Measurements from ENCODE around the gene FABP2. TPM values are rescaled to one million over a fixed set of nuclear protein-coding genes. Genes with fewer than 3 reads are reported as not detected.

Gene FABP2
- total RNA-seq, 1 experiment from 2014 or later = not detected

GRCh38 chr4:119329835-119330620 is 8.1 kb upstream of the FABP2 start:
- no peaks in the 10 kb centered on the region for H4K20me1 ChIP-seq (ENCODE audit: insufficient read depth, low read depth, low read length)
- no peak overlapping the region for H2AFZ ChIP-seq (ENCODE audit: low read length)
- no peak overlapping the region for H3K9ac ChIP-seq (ENCODE audit: low read length)
- DNase-seq = no peak
- H3K4me3 ChIP-seq (ENCODE audit: low read length) = no peak overlapping the region
- no peaks in the 10 kb centered on the region for H3K79me2 ChIP-seq (ENCODE audit: low read length)
- H3K4me1 ChIP-seq (ENCODE audit: low read length) = no peaks in the 10 kb centered on the region
- H3K9me3 ChIP-seq (ENCODE audit: low read length) = no peaks in the 10 kb centered on the region
- no peak overlapping the region for H3K4me2 ChIP-seq (ENCODE audit: low read depth, low read length, poor library complexity, severe bottlenecking)
- no peaks in the 10 kb centered on the region for H3K36me3 ChIP-seq (ENCODE audit: insufficient read depth, low read length)
- H3K27ac ChIP-seq (ENCODE audit: low read length) = no peak overlapping the region
- no peaks in the 10 kb centered on the region for H3K9me2 ChIP-seq (replicated peaks; ENCODE audit: insufficient read depth, low read length)
- no peaks in the 10 kb centered on the region for H3K27me3 ChIP-seq (ENCODE audit: low read length)

DNA sequence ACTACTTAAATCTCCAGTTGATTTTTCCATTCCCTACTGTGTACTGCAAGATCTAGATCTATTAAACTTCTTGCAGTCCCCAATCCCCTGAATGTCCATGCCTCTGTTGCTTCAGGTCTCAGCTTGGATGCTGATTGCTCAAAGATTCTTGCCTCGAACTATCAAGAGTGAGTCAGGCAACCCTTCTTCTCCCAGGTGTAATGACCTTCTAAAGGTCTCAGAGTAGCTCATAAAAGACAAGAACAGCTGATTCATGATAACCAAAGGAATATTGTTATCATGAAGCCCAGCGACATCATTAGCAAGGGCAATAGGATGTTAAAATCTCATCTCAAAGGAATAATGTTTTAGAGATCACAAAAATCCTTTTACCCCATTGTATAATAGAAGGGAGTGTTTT is 6.8 kb upstream of the FABP2 start:
- Histone ChIP-seq H3K4me1 (ENCODE audit: low read length) (no peaks in the 10 kb centered on the region), H3K9ac (ENCODE audit: low read length) (no peak overlapping the region), H3K36me3 (ENCODE audit: insufficient read depth, low read length) (no peaks in the 10 kb centered on the region), H3K9me2 (replicated peaks; ENCODE audit: insufficient read depth, low read length) (no peaks in the 10 kb centered on the region), H4K20me1 (ENCODE audit: insufficient read depth, low read depth, low read length) (no peaks in the 10 kb centered on the region), H2AFZ (ENCODE audit: low read length) (no peak overlapping the region), H3K4me3 (ENCODE audit: low read length) (no peak overlapping the region), H3K79me2 (ENCODE audit: low read length) (no peaks in the 10 kb centered on the region), H3K27me3 (ENCODE audit: low read length) (no peaks in the 10 kb centered on the region), H3K9me3 (ENCODE audit: low read length) (no peaks in the 10 kb centered on the region), H3K27ac (ENCODE audit: low read length) (no peak overlapping the region), H3K4me2 (ENCODE audit: low read depth, low read length, poor library complexity, severe bottlenecking) (no peak overlapping the region)
- DNase-seq = no peak

DNA sequence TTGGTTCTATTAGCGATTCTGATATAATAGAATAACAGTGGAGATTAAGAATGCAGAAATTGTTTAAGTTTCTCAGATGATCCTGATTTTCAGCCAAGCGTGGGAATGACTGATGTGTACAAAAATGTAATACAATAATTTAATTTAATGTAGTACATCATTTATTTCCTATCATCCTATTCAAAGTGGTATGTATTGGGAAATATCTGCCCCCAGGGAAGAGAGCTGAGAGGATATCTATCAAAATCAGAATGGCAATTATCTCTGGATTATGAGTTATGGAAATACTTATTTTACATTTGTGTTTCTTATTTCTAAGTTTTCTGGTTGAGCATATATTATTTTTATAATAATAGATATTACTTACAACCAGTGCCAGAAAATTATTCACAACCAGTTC is 3.9 kb downstream of the FABP2 start:
- Histone ChIP-seq H2AFZ (ENCODE audit: low read length) (no peak overlapping the region), H3K27me3 (ENCODE audit: low read length) (no peaks in the 10 kb centered on the region), H3K4me1 (ENCODE audit: low read length) (no peaks in the 10 kb centered on the region), H3K9me2 (replicated peaks; ENCODE audit: insufficient read depth, low read length) (no peaks in the 10 kb centered on the region), H3K4me3 (ENCODE audit: low read length) (no peak overlapping the region), H3K27ac (ENCODE audit: low read length) (no peak overlapping the region), H3K79me2 (ENCODE audit: low read length) (no peaks in the 10 kb centered on the region), H4K20me1 (ENCODE audit: insufficient read depth, low read depth, low read length) (no peaks in the 10 kb centered on the region), H3K36me3 (ENCODE audit: insufficient read depth, low read length) (no peaks in the 10 kb centered on the region), H3K9ac (ENCODE audit: low read length) (no peak overlapping the region), H3K9me3 (ENCODE audit: low read length) (no peaks in the 10 kb centered on the region), H3K4me2 (ENCODE audit: low read depth, low read length, poor library complexity, severe bottlenecking) (no peak overlapping the region)
- DNase-seq = no peak

DNA sequence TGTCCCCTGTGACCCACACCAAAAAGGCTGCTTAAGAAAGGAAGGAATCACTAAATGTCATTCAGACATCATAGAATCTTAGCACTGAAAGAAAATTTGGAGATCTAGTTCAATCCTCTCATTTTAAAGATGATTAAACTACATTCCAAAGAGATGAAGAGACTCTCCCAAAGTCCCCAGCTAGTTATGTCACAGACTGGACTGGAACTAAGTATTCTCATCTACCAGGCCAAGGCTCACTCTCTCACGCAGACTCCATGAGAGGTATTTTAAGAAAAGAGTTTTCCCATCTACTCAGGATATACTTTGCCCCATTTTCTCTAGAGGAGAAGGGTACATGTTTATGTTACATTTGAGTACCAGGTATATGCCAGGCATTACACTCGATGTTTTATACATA is 6.9 kb downstream of the FABP2 start:
- Histone ChIP-seq H3K27ac (ENCODE audit: low read length) (no peak overlapping the region), H3K4me1 (ENCODE audit: low read length) (no peaks in the 10 kb centered on the region), H3K79me2 (ENCODE audit: low read length) (no peaks in the 10 kb centered on the region), H3K36me3 (ENCODE audit: insufficient read depth, low read length) (no peaks in the 10 kb centered on the region), H2AFZ (ENCODE audit: low read length) (no peak overlapping the region), H3K9ac (ENCODE audit: low read length) (no peak overlapping the region), H3K4me2 (ENCODE audit: low read depth, low read length, poor library complexity, severe bottlenecking) (no peak overlapping the region), H3K9me2 (replicated peaks; ENCODE audit: insufficient read depth, low read length) (no peaks in the 10 kb centered on the region), H3K27me3 (ENCODE audit: low read length) (no peaks in the 10 kb centered on the region), H3K9me3 (ENCODE audit: low read length) (no peaks in the 10 kb centered on the region), H3K4me3 (ENCODE audit: low read length) (no peak overlapping the region), H4K20me1 (ENCODE audit: insufficient read depth, low read depth, low read length) (no peaks in the 10 kb centered on the region)
- DNase-seq = no peak

- H2AFZ ChIP-seq (ENCODE audit: low read length) = no peak overlapping the region
- no peak overlapping the region for H3K9ac ChIP-seq (ENCODE audit: low read length)
- no peak overlapping the region for H3K4me3 ChIP-seq (ENCODE audit: low read length)
- H3K27ac ChIP-seq (ENCODE audit: low read length) = no peak overlapping the region
- peak; percentile 78 for DNase-seq
- no peaks in the 10 kb centered on the region for H3K27me3 ChIP-seq (ENCODE audit: low read length)
- no peaks in the 10 kb centered on the region for H3K9me3 ChIP-seq (ENCODE audit: low read length)
- H3K4me2 ChIP-seq (ENCODE audit: low read depth, low read length, poor library complexity, severe bottlenecking) = no peak overlapping the region
- no peaks in the 10 kb centered on the region for H3K4me1 ChIP-seq (ENCODE audit: low read length)
- H4K20me1 ChIP-seq (ENCODE audit: insufficient read depth, low read depth, low read length) = no peaks in the 10 kb centered on the region
- no peaks in the 10 kb centered on the region for H3K79me2 ChIP-seq (ENCODE audit: low read length)
- no peaks in the 10 kb centered on the region for H3K9me2 ChIP-seq (replicated peaks; ENCODE audit: insufficient read depth, low read length)
- H3K36me3 ChIP-seq (ENCODE audit: insufficient read depth, low read length) = no peaks in the 10 kb centered on the region
These were observed 7.6 kb downstream of the FABP2 start for GRCh38 chr4:119314356-119314755.

GRCh38 chr4:119313237-119313636 is 8.7 kb downstream of the FABP2 start:
- Histone ChIP-seq H3K4me3 (ENCODE audit: low read length) (no peak overlapping the region), H3K9ac (ENCODE audit: low read length) (no peak overlapping the region), H4K20me1 (ENCODE audit: insufficient read depth, low read depth, low read length) (no peaks in the 10 kb centered on the region), H3K9me3 (ENCODE audit: low read length) (no peaks in the 10 kb centered on the region), H3K9me2 (replicated peaks; ENCODE audit: insufficient read depth, low read length) (no peaks in the 10 kb centered on the region), H2AFZ (ENCODE audit: low read length) (no peak overlapping the region), H3K36me3 (ENCODE audit: insufficient read depth, low read length) (no peaks in the 10 kb centered on the region), H3K4me2 (ENCODE audit: low read depth, low read length, poor library complexity, severe bottlenecking) (no peak overlapping the region), H3K4me1 (ENCODE audit: low read length) (no peaks in the 10 kb centered on the region), H3K27ac (ENCODE audit: low read length) (no peak overlapping the region), H3K79me2 (ENCODE audit: low read length) (no peaks in the 10 kb centered on the region), H3K27me3 (ENCODE audit: low read length) (no peaks in the 10 kb centered on the region)
- DNase-seq = no peak

- no peak for DNase-seq
- Histone ChIP-seq H3K4me3 (ENCODE audit: low read length) (no peak overlapping the region), H3K36me3 (ENCODE audit: insufficient read depth, low read length) (no peaks in the 10 kb centered on the region), H3K79me2 (ENCODE audit: low read length) (no peaks in the 10 kb centered on the region), H3K27me3 (ENCODE audit: low read length) (no peaks in the 10 kb centered on the region), H2AFZ (ENCODE audit: low read length) (no peak overlapping the region), H3K27ac (ENCODE audit: low read length) (no peak overlapping the region), H3K9ac (ENCODE audit: low read length) (no peak overlapping the region), H3K9me3 (ENCODE audit: low read length) (no peaks in the 10 kb centered on the region), H4K20me1 (ENCODE audit: insufficient read depth, low read depth, low read length) (no peaks in the 10 kb centered on the region), H3K4me2 (ENCODE audit: low read depth, low read length, poor library complexity, severe bottlenecking) (no peak overlapping the region), H3K4me1 (ENCODE audit: low read length) (no peaks in the 10 kb centered on the region), H3K9me2 (replicated peaks; ENCODE audit: insufficient read depth, low read length) (no peaks in the 10 kb centered on the region)
These were observed 11.1 kb downstream of the FABP2 start for GRCh38 chr4:119310826-119311225.

- Histone ChIP-seq H2AFZ (ENCODE audit: low read length) (no peak overlapping the region), H3K9ac (ENCODE audit: low read length) (no peak overlapping the region), H3K4me1 (ENCODE audit: low read length) (no peaks in the 10 kb centered on the region), H3K4me2 (ENCODE audit: low read depth, low read length, poor library complexity, severe bottlenecking) (no peak overlapping the region), H3K4me3 (ENCODE audit: low read length) (no peak overlapping the region), H3K36me3 (ENCODE audit: insufficient read depth, low read length) (no peaks in the 10 kb centered on the region), H3K9me3 (ENCODE audit: low read length) (no peaks in the 10 kb centered on the region), H3K79me2 (ENCODE audit: low read length) (no peaks in the 10 kb centered on the region), H3K27me3 (ENCODE audit: low read length) (no peaks in the 10 kb centered on the region), H3K27ac (ENCODE audit: low read length) (no peak overlapping the region), H3K9me2 (replicated peaks; ENCODE audit: insufficient read depth, low read length) (no peaks in the 10 kb centered on the region), H4K20me1 (ENCODE audit: insufficient read depth, low read depth, low read length) (no peaks in the 10 kb centered on the region)
- DNase-seq = no peak
These were observed 14.3 kb downstream of the FABP2 start for GRCh38 chr4:119307606-119308005.

All from Karpas-422 (cell line).